K562 (cell line): ENCODE results near the gene GLIS1. TPM values are rescaled to one million over a fixed set of nuclear protein-coding genes. Genes with fewer than 3 reads are reported as not detected.

ENCODE experiments used
- ATAC-seq: fragments of 200-7000 bp; cut with Tn5 transposase; 3 replicates; pipeline ENCODE4 v1.9.1; 2020; ENCODE audit warnings: moderate library complexity
- BruUV-seq: library from RNA; stranded (reverse); fragments of 400-500 nt; replicated peaks from 2 replicates; lab custom pipeline; 2021; lab: Mats Ljungman, UMichigan
- CTCF ChIA-PET: fragments of 300-600 bp; formaldehyde crosslinking; extraction: SDS; loops from one replicate; lab custom pipeline; 2021; ENCODE audit warnings: low intra/inter-chr PET ratio; lab: Yijun Ruan, JAX
- POLR2A ChIA-PET: fragments of 300-600, 350-650 bp; sonication (Branson Sonifier 250); formaldehyde crosslinking; extraction: SDS; loops from one replicate; lab custom pipeline; 2021; ENCODE audit warnings: antibody characterized with exemption, inconsistent platforms; lab: Yijun Ruan, JAX
- DNase-seq, 4 experiments: peaks; one replicate each; pipeline versions ENCODE4 v3.0.0 to v3.0.0-alpha.2; 2011 to 2018; ENCODE audit warnings: low spot score in 3 of 4, mixed read lengths in 3 of 4; ENCODE audit errors: extremely low read depth in 1 of 4
- FAIRE-seq: peaks from 2 replicates; lab custom pipeline; 2011; peaks lifted over from hg19 to GRCh38; lab: Jason Lieb, UNC
- H2AFZ ChIP-seq: 2 replicates; pipeline ENCODE4 v1.6.0; 2011; ENCODE audit warnings: low read depth, low read length, control low read depth, inconsistent platforms
- H3K27ac ChIP-seq: fragments of 200-600 bp; 3 replicates; pipeline ENCODE4 v1.8.0; 2011; ENCODE audit warnings: low read depth, mild to moderate bottlenecking, control low read depth, inconsistent platforms, low read length, moderate library complexity, mixed read lengths; ENCODE audit errors: extremely low read depth
- H3K27me3 ChIP-seq, 2 experiments: fragments of 300-600 bp in 1 of 2; 2 replicates in 1 of 2; 3 replicates in 1 of 2; pipeline versions ENCODE4 v1.6.0 to v1.8.0; 2011; ENCODE audit warnings: inconsistent platforms in 2 of 2, low read length in 2 of 2, mild to moderate bottlenecking in 1 of 2, mixed read lengths in 1 of 2, moderate library complexity in 1 of 2; ENCODE audit not compliant: control insufficient read depth in 2 of 2, insufficient read depth in 2 of 2
- H3K36me3 ChIP-seq: fragments of 300-600 bp; 3 replicates; pipeline ENCODE4 v1.8.0; 2011; ENCODE audit warnings: mild to moderate bottlenecking, low read length, inconsistent platforms; ENCODE audit not compliant: control insufficient read depth, insufficient read depth
- H3K4me1 ChIP-seq, 2 experiments: fragments of 200-600 bp in 1 of 2; replicated peaks in 1 of 2; 2 replicates in 1 of 2; 3 replicates in 1 of 2; pipeline versions ENCODE4 v1.5.1 to v1.8.0; 2011; ENCODE audit warnings: inconsistent platforms in 2 of 2, low read length in 2 of 2, mild to moderate bottlenecking in 1 of 2, mixed read lengths in 1 of 2, moderate library complexity in 1 of 2; ENCODE audit not compliant: control insufficient read depth in 2 of 2, insufficient read depth in 2 of 2
- H3K4me2 ChIP-seq: 2 replicates; pipeline ENCODE4 v1.6.1; 2011; ENCODE audit warnings: low read length, control low read depth, inconsistent platforms, mixed read lengths; ENCODE audit not compliant: insufficient read depth
- H3K4me3 ChIP-seq: fragments of 200-600 bp; sonication (generic), shearing (Covaris generic); 2 replicates; pipeline ENCODE4 v1.5.1; 2016; ENCODE audit warnings: control low read depth, inconsistent platforms
- H3K79me2 ChIP-seq: fragments of 200-600 bp; 3 replicates; pipeline ENCODE4 v1.8.0; 2011; ENCODE audit warnings: low read length, inconsistent platforms; ENCODE audit not compliant: control insufficient read depth, insufficient read depth
- H3K9ac ChIP-seq, 2 experiments: 2 replicates each; pipeline versions ENCODE4 v1.6.0 to v1.6.1; 2011; ENCODE audit warnings: low read depth in 2 of 2, low read length in 2 of 2, control low read depth in 1 of 2, inconsistent platforms in 1 of 2, mild to moderate bottlenecking in 1 of 2, mixed read lengths in 1 of 2; ENCODE audit not compliant: insufficient read depth in 1 of 2
- H3K9me1 ChIP-seq: one replicate; pipeline ENCODE4 v1.6.0; 2011; ENCODE audit warnings: inconsistent platforms, mild to moderate bottlenecking, low read length, moderate library complexity; ENCODE audit not compliant: control insufficient read depth, insufficient read depth
- H3K9me3 ChIP-seq: replicated peaks from 2 replicates; pipeline ENCODE4 v1.5.1; 2011; ENCODE audit warnings: low read depth, low read length, inconsistent platforms; ENCODE audit not compliant: control insufficient read depth, insufficient read depth
- H4K20me1 ChIP-seq: replicated peaks from 2 replicates; pipeline ENCODE4 v1.6.1; 2011; ENCODE audit warnings: low read length, inconsistent platforms, mixed read lengths; ENCODE audit not compliant: control insufficient read depth, insufficient read depth
- CC2D1A ChIP-seq: fragments of 450-650 bp; IDR thresholded peaks from 2 replicates; pipeline ENCODE4 v1.6.1; 2017; ENCODE audit warnings: mild to moderate bottlenecking
- CREM ChIP-seq: IDR thresholded peaks from 2 replicates; pipeline ENCODE4 v1.6.1; 2014; ENCODE audit warnings: antibody characterized with exemption, low read depth
- CTCF ChIP-seq, 3 experiments: IDR thresholded peaks in 2 of 3; conservative IDR thresholded peaks in 1 of 3; 2 replicates each; pipeline ENCODE4 v1.5.1; 2011 to 2012; ENCODE audit warnings: low read length in 3 of 3, mild to moderate bottlenecking in 3 of 3, control low read depth in 2 of 3, improper control_type of control experiment in 1 of 3, inconsistent platforms in 1 of 3, low read depth in 1 of 3, mixed read lengths in 1 of 3, moderate library complexity in 1 of 3; ENCODE audit not compliant: insufficient read depth in 2 of 3
- ETV1 ChIP-seq: fragments of 450-650 bp; conservative IDR thresholded peaks from 2 replicates; pipeline ENCODE4 v1.6.1; 2016; ENCODE audit warnings: missing genetic modification characterization, control low read depth, low read depth, missing compliant biosample characterization
- FOXA3 ChIP-seq, 2 experiments: fragments of 450-650 bp in 1 of 2; sonication (generic) in 1 of 2; formaldehyde crosslinking; IDR thresholded peaks in 1 of 2; conservative IDR thresholded peaks in 1 of 2; 2 replicates each; pipeline versions ENCODE4 v1.4.0 to v1.8.0; 2020 to 2022; ENCODE audit warnings: mild to moderate bottlenecking in 2 of 2, missing genetic modification reagents in 1 of 2
- MEF2A ChIP-seq: IDR thresholded peaks from 2 replicates; pipeline ENCODE4 v1.6.1; 2011; ENCODE audit warnings: low read depth, mild to moderate bottlenecking, low read length, moderate library complexity; ENCODE audit not compliant: control insufficient read depth
- SMARCA4 ChIP-seq: fragments of 450-650 bp; IDR thresholded peaks from 2 replicates; pipeline ENCODE4 v1.6.1; 2016
- USF1 ChIP-seq: sonication (generic); formaldehyde crosslinking; IDR thresholded peaks from 2 replicates; pipeline ENCODE4 v1.9.0; 2022; ENCODE audit warnings: mild to moderate bottlenecking, missing genetic modification reagents
- WGBS: fragments of 100-300 bp; shearing (Covaris generic); methylation state at CpG from one replicate; pipeline ENCODE4 v1.1.6; 2016; ENCODE audit warnings: low coverage, mixed read lengths; ENCODE audit not compliant: insufficient coverage; ENCODE audit errors: missing lambda C conversion rate; 5-methylcytosine and 5-hydroxymethylcytosine counted together
- in situ Hi-C: fragments of 300-500 bp; cut with MboI; formaldehyde crosslinking; loops from 4 replicates; pipeline ENCODE4 v1.15.0; 2018; ENCODE audit warnings: inconsistent platforms, mixed read lengths
- intact Hi-C: fragments of 100-400 bp; cut with micrococcal nuclease; formaldehyde crosslinking; loops from 2 replicates; pipeline ENCODE4 v1.14.2; 2022
- polyA plus RNA-seq, 8 experiments: library from polyadenylated mRNA; depleted of rRNA in 4 of 8; stranded (reverse) in 5 of 8; unstranded in 3 of 8; fragments of >200 nt; fragmentation: Nextera tagmentation in 2 of 8; fragmentation: Illumina TruSeq in 1 of 8; extraction: Ambion mirVana in 2 of 8; extraction: Trizol in 1 of 8; gene quantifications; 2 replicates each; pipeline versions ENCODE4 v1.2.1 to v1.2.3, GENCODE V29; 2011 to 2014; ENCODE audit warnings: inconsistent platforms in 1 of 8, missing spikeins in 1 of 8
- total RNA-seq, 7 experiments: library from RNA; depleted of rRNA in 6 of 7; stranded (reverse); fragments of >200 nt in 6 of 7; fragmentation: Illumina TruSeq in 2 of 7; extraction: Trizol in 2 of 7; gene quantifications; 2 replicates each; pipeline versions ENCODE4 v1.2.1 to v1.2.3, GENCODE V29; 2011 to 2021; ENCODE audit warnings: low replicate concordance in 1 of 7

The GLIS1 gene
- total and polyA plus RNA-seq, 9 of the 15 experiments (the other 6 are each of a cell fraction or from before 2014, with no cell fraction given) = not detected

- no TSS peak for BruUV-seq
- Histone ChIP-seq H3K4me2 (no peak overlapping the region), H2AFZ (no peak overlapping the region), H3K4me3 (no peak overlapping the region), H3K4me1 (no peaks in the 10 kb centered on the region), H3K36me3 (peaks cover 91% of the 10 kb centered on the region), H3K27ac (no peak overlapping the region), H3K27me3 (no peaks in the 10 kb centered on the region), H4K20me1 (no peaks in the 10 kb centered on the region), H3K79me2 (no peaks in the 10 kb centered on the region), H3K9me3 (no peaks in the 10 kb centered on the region), H3K9me1 (no peaks in the 10 kb centered on the region), H3K9ac (no peak overlapping the region)
- ATAC-seq (no peak), FAIRE-seq (no peak), DNase-seq (no peak)
- 94% methylated on average over 2 of the region's 2 CpGs for WGBS
- CTCF ChIA-PET = no interaction called here
- POLR2A ChIA-PET = interaction anchor here (1.5 to 3.2 kb wide), 3 partner anchors 9 to 31 kb away, joined by 3 to 17 read pairs (median 8); no protein-coding TSS in a partner anchor
- intact Hi-C loops (no loop called here), in situ Hi-C loops (no loop called here)
- TF ChIP-seq ETV1 = no peak
- TF ChIP-seq CC2D1A = no peak
- TF ChIP-seq FOXA3 (CRISPR knock-in tag; conservative IDR thresholded peaks at IDR 0.05 in 1 of 2, IDR thresholded peaks at IDR 0.05 in 1 of 2) = no peak
- TF ChIP-seq CTCF (IDR thresholded peaks at IDR 0.05 in 2 of 3, conservative IDR thresholded peaks at IDR 0.05 in 1 of 3; ENCODE audit: insufficient read depth in 2 of 3, low read depth in 1 of 3, low read length in 3 of 3) = no peak
- no peak for TF ChIP-seq CREM
- TF ChIP-seq USF1 = no peak
- no peak for TF ChIP-seq MEF2A
- TF ChIP-seq SMARCA4 = no peak
These were observed 32.7 kb upstream of the GLIS1 start for GRCh38 chr1:53771648-53772047.
